ENCODE results near the gene PIK3CB. TPM values are rescaled to one million over a fixed set of nuclear protein-coding genes. Genes with fewer than 3 reads are reported as not detected.
"Not testable (repeated sequence)": the region's sequence is repeated elsewhere in the genome, so short reads cannot be mapped to it uniquely, and the experiment has no call there.

Gene PIK3CB
- total RNA-seq, 1 experiment from 2014 or later, result 59.3 TPM

GRCh38 chr3:138684396-138684795, 150.3 kb downstream of the PIK3CB start:
- TF ChIP-seq CTCF (IDR thresholded peaks at IDR 0.05; ENCODE audit: unreplicated experiment), result no peak
- Mint-ChIP-seq H3K4me1 (ENCODE audit: low read depth, unreplicated experiment) (peaks cover 15% of the 10 kb centered on the region), H3K27ac (ENCODE audit: unreplicated experiment) (no peak overlapping the region), H3K36me3 (ENCODE audit: insufficient read depth, unreplicated experiment) (peaks cover 4% of the 10 kb centered on the region), H3K27me3 (ENCODE audit: unreplicated experiment) (no peaks in the 10 kb centered on the region), H3K9me3 (ENCODE audit: low read depth, unreplicated experiment) (no peaks in the 10 kb centered on the region), H3K4me3 (ENCODE audit: low read depth, unreplicated experiment) (no peak overlapping the region)
- CTCF ChIA-PET, result no interaction called here
- intact Hi-C loops (cut with micrococcal nuclease; ENCODE audit: unreplicated experiment), result no loop called here
- no peak for DNase-seq
- no TSS peak for BruUV-seq (replicated peaks)

- no peaks in the 10 kb centered on the region for H3K27me3 Mint-ChIP-seq (ENCODE audit: unreplicated experiment)
- BruUV-seq (replicated peaks), result no TSS peak
- H3K4me3 Mint-ChIP-seq (ENCODE audit: low read depth, unreplicated experiment), result no peak overlapping the region
- intact Hi-C loops (cut with micrococcal nuclease; ENCODE audit: unreplicated experiment), result no loop called here
- CTCF ChIA-PET, result no interaction called here
- no peak for DNase-seq
- no peaks in the 10 kb centered on the region for H3K9me3 Mint-ChIP-seq (ENCODE audit: low read depth, unreplicated experiment)
- no peak overlapping the region for H3K27ac Mint-ChIP-seq (ENCODE audit: unreplicated experiment)
- peaks cover 12% of the 10 kb centered on the region for H3K4me1 Mint-ChIP-seq (ENCODE audit: low read depth, unreplicated experiment)
- H3K36me3 Mint-ChIP-seq (ENCODE audit: insufficient read depth, unreplicated experiment), result no peaks in the 10 kb centered on the region
- TF ChIP-seq CTCF (IDR thresholded peaks at IDR 0.05; ENCODE audit: unreplicated experiment), result no peak
Observed at GRCh38 chr3:138682648-138683047, 152.1 kb downstream of the PIK3CB start.

- CTCF ChIA-PET, result interaction anchor here (0.7 kb wide), 1 partner anchor 221 kb away, joined by 3 read pairs; no protein-coding TSS in a partner anchor
- no TSS peak for BruUV-seq (replicated peaks)
- TF ChIP-seq CTCF (IDR thresholded peaks at IDR 0.05; ENCODE audit: unreplicated experiment), result no peak
- Mint-ChIP-seq H3K27me3 (ENCODE audit: unreplicated experiment) (no peaks in the 10 kb centered on the region), H3K4me1 (ENCODE audit: low read depth, unreplicated experiment) (peaks cover 2% of the 10 kb centered on the region), H3K36me3 (ENCODE audit: insufficient read depth, unreplicated experiment) (no peaks in the 10 kb centered on the region), H3K4me3 (ENCODE audit: low read depth, unreplicated experiment) (no peak overlapping the region), H3K27ac (ENCODE audit: unreplicated experiment) (no peak overlapping the region), H3K9me3 (ENCODE audit: low read depth, unreplicated experiment) (no peaks in the 10 kb centered on the region)
- intact Hi-C loops (cut with micrococcal nuclease; ENCODE audit: unreplicated experiment), result no loop called here
- no peak for DNase-seq
Observed at GRCh38 chr3:138681463-138682220, 153.1 kb downstream of the PIK3CB start.

DNA sequence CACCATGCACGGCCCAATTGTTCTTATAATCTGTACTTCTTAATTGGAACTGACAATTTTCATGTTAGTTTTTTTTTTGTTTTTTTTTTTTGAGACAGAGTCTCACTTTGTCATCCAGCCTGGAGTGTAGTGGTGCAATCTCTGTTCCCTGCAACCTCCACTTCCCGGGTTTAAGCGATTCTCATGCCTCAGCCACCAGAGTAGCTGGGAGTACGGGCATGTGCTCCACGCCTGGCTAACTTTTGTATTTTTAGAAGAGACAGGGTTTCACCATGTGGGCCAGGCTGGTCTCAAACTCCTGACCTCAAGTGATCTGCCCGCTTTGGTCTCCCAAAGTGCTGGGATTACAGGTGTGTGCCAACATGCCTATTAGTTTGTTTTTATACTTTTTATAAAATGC, 153.8 kb downstream of the PIK3CB start:
- CTCF ChIA-PET, result interaction anchor here (0.6 to 0.7 kb wide), 2 partner anchors 29 to 220 kb away, joined by 3 to 5 read pairs; no protein-coding TSS in a partner anchor
- H3K4me1 Mint-ChIP-seq (ENCODE audit: low read depth, unreplicated experiment); H3K9me3 Mint-ChIP-seq (ENCODE audit: low read depth, unreplicated experiment); H3K27ac Mint-ChIP-seq (ENCODE audit: unreplicated experiment); intact Hi-C loops (cut with micrococcal nuclease; ENCODE audit: unreplicated experiment); H3K27me3 Mint-ChIP-seq (ENCODE audit: unreplicated experiment); BruUV-seq (replicated peaks); H3K36me3 Mint-ChIP-seq (ENCODE audit: insufficient read depth, unreplicated experiment); H3K4me3 Mint-ChIP-seq (ENCODE audit: low read depth, unreplicated experiment); DNase-seq: not testable (repeated sequence)

GRCh38 chr3:138678874-138679392, 155.8 kb downstream of the PIK3CB start:
- H3K4me1 Mint-ChIP-seq (ENCODE audit: low read depth, unreplicated experiment), result no peaks in the 10 kb centered on the region
- H3K27ac Mint-ChIP-seq (ENCODE audit: unreplicated experiment), result no peak overlapping the region
- no peak for DNase-seq
- no peak for TF ChIP-seq CTCF (IDR thresholded peaks at IDR 0.05; ENCODE audit: unreplicated experiment)
- peaks cover 7% of the 10 kb centered on the region for H3K36me3 Mint-ChIP-seq (ENCODE audit: insufficient read depth, unreplicated experiment)
- BruUV-seq (replicated peaks), result no TSS peak
- CTCF ChIA-PET, result interaction anchor here (1.1 kb wide), 1 partner anchor 237 kb away, joined by 3 read pairs; no protein-coding TSS in a partner anchor
- H3K9me3 Mint-ChIP-seq (ENCODE audit: low read depth, unreplicated experiment), result peaks cover 6% of the 10 kb centered on the region
- no peak overlapping the region for H3K4me3 Mint-ChIP-seq (ENCODE audit: low read depth, unreplicated experiment)
- no peaks in the 10 kb centered on the region for H3K27me3 Mint-ChIP-seq (ENCODE audit: unreplicated experiment)
- intact Hi-C loops (cut with micrococcal nuclease; ENCODE audit: unreplicated experiment), result no loop called here

Measured in Calu3 (cell line).